ENCODE measurements around the gene POP7.
"Not testable (repeated sequence)": the region's sequence is repeated elsewhere in the genome, so short reads cannot be mapped to it uniquely, and the experiment has no call there.

POP7 gene

GRCh38 chr7:100720671-100721504 is 15.0 kb downstream of the POP7 start:
- DNase-seq (ENCODE audit: extremely low spot score, insufficient read length, low read depth) (no peak), FAIRE-seq (no peak)

- FAIRE-seq (no peak), DNase-seq (ENCODE audit: extremely low spot score, insufficient read length, low read depth) (no peak)
Measured at GRCh38 chr7:100721505-100721812, 15.5 kb downstream of the POP7 start.

- no peak for DNase-seq (ENCODE audit: extremely low spot score, insufficient read length, low read depth)
- FAIRE-seq: no peak
Measured at GRCh38 chr7:100722480-100723212, 16.7 kb downstream of the POP7 start.

GRCh38 chr7:100723732-100724275 is 17.9 kb downstream of the POP7 start:
- FAIRE-seq (no peak), DNase-seq (ENCODE audit: extremely low spot score, insufficient read length, low read depth) (no peak)

GRCh38 chr7:100724364-100724763 is 18.4 kb downstream of the POP7 start:
- not testable (repeated sequence) for DNase-seq (ENCODE audit: extremely low spot score, insufficient read length, low read depth); FAIRE-seq

GRCh38 chr7:100726996-100727761 is 21.3 kb downstream of the POP7 start:
- no peak for FAIRE-seq
- no peak for DNase-seq (ENCODE audit: extremely low spot score, insufficient read length, low read depth)

GRCh38 chr7:100728196-100728595 is 22.3 kb downstream of the POP7 start:
- FAIRE-seq: no peak
- DNase-seq (ENCODE audit: extremely low spot score, insufficient read length, low read depth): no peak

GRCh38 chr7:100730136-100730800 is 24.3 kb downstream of the POP7 start:
- DNase-seq (ENCODE audit: extremely low spot score, insufficient read length, low read depth) (no peak), FAIRE-seq (no peak)

GRCh38 chr7:100731937-100732636 is 26.2 kb downstream of the POP7 start:
- no peak for DNase-seq (ENCODE audit: extremely low spot score, insufficient read length, low read depth)
- FAIRE-seq: no peak

- FAIRE-seq: no peak
- no peak for DNase-seq (ENCODE audit: extremely low spot score, insufficient read length, low read depth)
Measured at GRCh38 chr7:100735730-100736129, 29.8 kb downstream of the POP7 start.

GRCh38 chr7:100736671-100737070 is 30.8 kb downstream of the POP7 start:
- no peak for DNase-seq (ENCODE audit: extremely low spot score, insufficient read length, low read depth)
- no peak for FAIRE-seq

GRCh38 chr7:100739934-100740333 is 34.0 kb downstream of the POP7 start:
- DNase-seq (ENCODE audit: extremely low spot score, insufficient read length, low read depth): no peak
- FAIRE-seq: no peak

GRCh38 chr7:100744605-100745004 is 38.7 kb downstream of the POP7 start:
- no peak for FAIRE-seq
- DNase-seq (ENCODE audit: extremely low spot score, insufficient read length, low read depth): no peak

- DNase-seq (ENCODE audit: extremely low spot score, insufficient read length, low read depth): no peak
- no peak for FAIRE-seq
Measured at GRCh38 chr7:100745184-100745583, 39.3 kb downstream of the POP7 start.

GRCh38 chr7:100752994-100753393 is 47.1 kb downstream of the POP7 start:
- FAIRE-seq: no peak
- no peak for DNase-seq (ENCODE audit: extremely low spot score, insufficient read length, low read depth)

GRCh38 chr7:100753750-100754149 is 47.8 kb downstream of the POP7 start:
- FAIRE-seq: no peak

More at GRCh38 chr7:100753750-100754149, 47.8 kb downstream of the POP7 start:
- DNase-seq (ENCODE audit: extremely low spot score, insufficient read length, low read depth): no peak

Data from GM18507 (cell line).